RPMI7951 (cell line): ENCODE data around the gene ZNF112. TPM values are rescaled to one million over a fixed set of nuclear protein-coding genes. Genes with fewer than 3 reads are reported as not detected.

Source experiments
- DNase-seq: peaks from one replicate; pipeline ENCODE4 v3.0.0-alpha.2; 2012; ENCODE audit warnings: low read depth
- total RNA-seq: library from RNA; depleted of rRNA; stranded (reverse); fragments of >200 nt; shearing (Covaris generic); gene quantifications from 2 replicates; pipeline ENCODE4 v1.2.3, GENCODE V29; 2014; rRNA removed

ZNF112 gene
- total RNA-seq, 1 experiment from 2014 or later, result 6.2 TPM

- DNase-seq, result no peak
Observed at GRCh38 chr19:44282846-44283245, 73.6 kb downstream of the ZNF112 start.

GRCh38 chr19:44280916-44281315 lies 75.6 kb downstream of the ZNF112 start:
- DNase-seq, result no peak

GRCh38 chr19:44278181-44278690 lies 78.2 kb downstream of the ZNF112 start:
- DNase-seq, result no peak

GRCh38 chr19:44277331-44277730 lies 79.1 kb downstream of the ZNF112 start:
- no peak for DNase-seq

Other genes starting within 250 kb of the ZNF112 start
- 3.1 and 4.1 TPM in 2 replicates for gene ZNF225, start 243.3 kb downstream of the ZNF112 start, total RNA-seq
- gene ZNF234, start 215.1 kb downstream of the ZNF112 start, total RNA-seq, result 6.7 and 7.0 TPM in 2 replicates
- 31.1 and 32.9 TPM in 2 replicates for gene ZNF226, start 191.6 kb downstream of the ZNF112 start, total RNA-seq
- gene ZNF227, start 144.1 kb downstream of the ZNF112 start, total RNA-seq, result 18.6 and 23.3 TPM in 2 replicates
- gene ZNF233, start 96.8 kb downstream of the ZNF112 start, total RNA-seq, result 0.98 and 1.2 TPM in 2 replicates
- 4.5 and 5.0 TPM in 2 replicates for gene ZNF235, start 51.7 kb downstream of the ZNF112 start, total RNA-seq
- gene ZNF285, start 44.9 kb upstream of the ZNF112 start, total RNA-seq, result 3.1 and 3.8 TPM in 2 replicates
- 3.8 and 6.1 TPM in 2 replicates for gene ZNF229, start 91.8 kb upstream of the ZNF112 start, total RNA-seq
- gene ZNF180, start 143.8 kb upstream of the ZNF112 start, total RNA-seq, result 10.7 and 11.7 TPM in 2 replicates
- gene CEACAM20, start 173.0 kb upstream of the ZNF112 start, total RNA-seq, result not detected in 2 replicates